Measurements from ENCODE around the gene BACH2.

Gene BACH2

GRCh38 chr6:90238496-90239266, 58.0 kb downstream of the BACH2 start:
- FAIRE-seq = no peak
- DNase-seq (ENCODE audit: low spot score) = no peak

- FAIRE-seq = no peak
- DNase-seq (ENCODE audit: low spot score) = no peak
These were observed 59.2 kb downstream of the BACH2 start for GRCh38 chr6:90237350-90237990.

- FAIRE-seq = no peak
- no peak for DNase-seq (ENCODE audit: low spot score)
These were observed 62.6 kb downstream of the BACH2 start for GRCh38 chr6:90233994-90234393.

- DNase-seq (ENCODE audit: low spot score) (no peak), FAIRE-seq (no peak)
These were observed 63.4 kb downstream of the BACH2 start for GRCh38 chr6:90233213-90233612.

- DNase-seq (ENCODE audit: low spot score) (no peak), FAIRE-seq (no peak)
These were observed 64.8 kb downstream of the BACH2 start for GRCh38 chr6:90231798-90232197.

- FAIRE-seq = no peak
- no peak for DNase-seq (ENCODE audit: low spot score)
These were observed 65.3 kb downstream of the BACH2 start for GRCh38 chr6:90231308-90231707.

GRCh38 chr6:90230548-90231215, 66.0 kb downstream of the BACH2 start:
- FAIRE-seq = no peak

GRCh38 chr6:90229331-90230010, 67.2 kb downstream of the BACH2 start:
- DNase-seq (ENCODE audit: low spot score) = no peak
- no peak for FAIRE-seq

More at GRCh38 chr6:90230548-90231215, 66.0 kb downstream of the BACH2 start:
- DNase-seq (ENCODE audit: low spot score) = no peak

GRCh38 chr6:90227673-90228072, 69.0 kb downstream of the BACH2 start:
- no peak for FAIRE-seq

GRCh38 chr6:90227213-90227612, 69.4 kb downstream of the BACH2 start:
- no peak for FAIRE-seq
- DNase-seq (ENCODE audit: low spot score) = no peak

More at GRCh38 chr6:90227673-90228072, 69.0 kb downstream of the BACH2 start:
- no peak for DNase-seq (ENCODE audit: low spot score)

GRCh38 chr6:90226257-90226656, 70.4 kb downstream of the BACH2 start:
- no peak for DNase-seq (ENCODE audit: low spot score)
- no peak for FAIRE-seq

- no peak for DNase-seq (ENCODE audit: low spot score)
- FAIRE-seq = no peak
These were observed 72.4 kb downstream of the BACH2 start for GRCh38 chr6:90224196-90224595.

- FAIRE-seq (no peak), DNase-seq (ENCODE audit: low spot score) (peak; percentile 86)
These were observed 73.9 kb downstream of the BACH2 start for GRCh38 chr6:90222724-90223198.

- FAIRE-seq (no peak), DNase-seq (ENCODE audit: low spot score) (no peak)
These were observed 74.6 kb downstream of the BACH2 start for GRCh38 chr6:90222008-90222407.

GRCh38 chr6:90221403-90221802, 75.2 kb downstream of the BACH2 start:
- FAIRE-seq (no peak), DNase-seq (ENCODE audit: low spot score) (no peak)

- DNase-seq (ENCODE audit: low spot score) = no peak
- no peak for FAIRE-seq
These were observed 76.4 kb downstream of the BACH2 start for GRCh38 chr6:90220273-90220672.

- DNase-seq (ENCODE audit: low spot score) (peak; percentile 5), FAIRE-seq (no peak)
These were observed 77.2 kb downstream of the BACH2 start for GRCh38 chr6:90219209-90219985.

GRCh38 chr6:90218959-90219208, 77.8 kb downstream of the BACH2 start:
- DNase-seq (ENCODE audit: low spot score) (no peak), FAIRE-seq (no peak)

GRCh38 chr6:90217506-90218127, 79.0 kb downstream of the BACH2 start:
- FAIRE-seq (no peak), DNase-seq (ENCODE audit: low spot score) (peak; percentile 29)

- no peak for DNase-seq (ENCODE audit: low spot score)
- FAIRE-seq = no peak
These were observed 80.3 kb downstream of the BACH2 start for GRCh38 chr6:90216072-90216977.
